GM12865 (cell line): Measurements from ENCODE around the gene PACS2.

Experiments
- DNase-seq: peaks from one replicate; pipeline ENCODE4 v3.0.0; 2010; ENCODE audit warnings: low read depth
- H3K4me3 ChIP-seq: 2 replicates; pipeline ENCODE4 v1.5.1; 2011; ENCODE audit warnings: mild to moderate bottlenecking, low read depth, low read length, control low read depth
- TF ChIP-seq, protein P1 (sequence below): IDR thresholded peaks from 2 replicates; pipeline ENCODE4 v1.5.1; 2011; ENCODE audit warnings: low read length, control low read depth, low read depth, inconsistent platforms; ENCODE audit not compliant: insufficient read depth; ENCODE audit errors: missing control alignments

The PACS2 gene

DNA sequence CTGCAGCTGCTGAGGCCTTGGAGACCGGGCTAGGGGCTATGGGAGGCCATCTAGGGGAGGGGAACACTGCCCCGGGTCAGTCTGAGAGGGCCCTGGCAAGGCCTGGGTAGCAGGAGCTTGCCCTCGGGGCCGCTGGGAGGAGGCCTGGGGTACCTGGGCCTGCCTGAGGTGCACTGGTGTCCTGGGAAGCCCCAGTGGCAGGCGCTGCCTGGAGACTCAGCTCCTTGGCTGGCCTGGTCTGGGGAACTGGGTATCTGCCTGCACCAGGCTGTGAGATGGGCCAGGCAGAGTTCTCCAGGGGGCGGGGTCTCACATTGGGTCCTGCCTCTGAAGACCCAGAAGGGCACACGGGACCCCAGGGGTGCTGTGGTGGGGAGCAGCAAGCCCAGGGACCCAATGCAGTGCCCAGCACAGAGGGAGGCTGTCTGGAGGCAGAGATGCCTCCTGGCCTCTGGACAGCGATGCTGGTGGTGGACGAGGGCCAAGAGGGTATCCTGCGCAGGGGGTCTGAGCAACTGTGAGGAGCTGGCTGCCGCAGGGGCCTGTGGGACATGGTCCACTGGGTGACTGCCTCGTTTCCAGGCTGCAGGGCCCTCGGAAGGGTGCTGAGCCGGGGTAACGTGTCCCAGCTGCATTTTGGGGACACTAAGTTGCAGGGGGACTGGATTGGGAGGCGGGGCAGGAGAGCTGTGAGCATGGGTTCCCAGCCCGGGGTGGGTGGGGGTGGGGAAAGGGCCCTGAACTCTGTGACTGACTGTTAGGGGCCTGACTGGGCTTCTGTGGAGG is 97.6 kb downstream of the PACS2 start:
- TF ChIP-seq, protein P1, sequence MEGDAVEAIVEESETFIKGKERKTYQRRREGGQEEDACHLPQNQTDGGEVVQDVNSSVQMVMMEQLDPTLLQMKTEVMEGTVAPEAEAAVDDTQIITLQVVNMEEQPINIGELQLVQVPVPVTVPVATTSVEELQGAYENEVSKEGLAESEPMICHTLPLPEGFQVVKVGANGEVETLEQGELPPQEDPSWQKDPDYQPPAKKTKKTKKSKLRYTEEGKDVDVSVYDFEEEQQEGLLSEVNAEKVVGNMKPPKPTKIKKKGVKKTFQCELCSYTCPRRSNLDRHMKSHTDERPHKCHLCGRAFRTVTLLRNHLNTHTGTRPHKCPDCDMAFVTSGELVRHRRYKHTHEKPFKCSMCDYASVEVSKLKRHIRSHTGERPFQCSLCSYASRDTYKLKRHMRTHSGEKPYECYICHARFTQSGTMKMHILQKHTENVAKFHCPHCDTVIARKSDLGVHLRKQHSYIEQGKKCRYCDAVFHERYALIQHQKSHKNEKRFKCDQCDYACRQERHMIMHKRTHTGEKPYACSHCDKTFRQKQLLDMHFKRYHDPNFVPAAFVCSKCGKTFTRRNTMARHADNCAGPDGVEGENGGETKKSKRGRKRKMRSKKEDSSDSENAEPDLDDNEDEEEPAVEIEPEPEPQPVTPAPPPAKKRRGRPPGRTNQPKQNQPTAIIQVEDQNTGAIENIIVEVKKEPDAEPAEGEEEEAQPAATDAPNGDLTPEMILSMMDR, result no peak

DNA sequence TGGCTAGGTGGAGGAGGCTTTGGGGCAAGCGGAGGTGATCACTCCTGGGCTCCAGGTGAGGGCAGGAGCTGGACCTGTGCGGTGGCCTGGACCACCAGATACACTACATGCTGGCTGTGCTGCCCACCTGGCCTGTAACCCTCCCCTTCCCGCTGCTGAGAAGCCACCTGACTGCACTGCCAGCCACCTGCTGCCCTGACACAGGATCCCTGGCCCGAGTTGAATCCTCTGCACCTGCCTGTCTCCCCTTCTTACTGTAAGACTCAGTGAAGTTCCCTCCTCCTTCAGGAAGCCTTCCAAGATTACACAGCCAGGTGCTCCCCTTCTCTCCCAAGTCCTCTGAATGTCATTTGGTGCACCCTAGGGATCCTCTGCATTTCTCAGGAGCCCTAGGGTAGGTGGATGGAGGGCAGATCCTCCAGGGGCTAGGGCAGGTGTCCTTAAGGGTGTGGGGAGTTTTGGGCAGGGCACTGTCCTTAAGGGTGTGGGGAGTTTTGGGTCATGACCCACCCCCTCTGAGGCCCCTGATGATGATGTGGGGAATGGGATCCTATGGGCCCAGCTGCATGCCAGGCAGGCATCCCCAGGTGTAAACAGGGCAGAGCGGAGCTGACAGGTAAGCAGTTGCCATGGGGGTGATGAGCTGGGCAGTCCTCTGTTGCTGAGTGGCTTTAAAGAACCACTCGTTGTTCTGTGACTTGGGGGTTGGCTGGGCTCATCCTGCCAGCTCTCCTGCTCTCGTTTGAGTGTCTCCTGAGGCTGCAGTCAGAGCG is 98.4 kb downstream of the PACS2 start:
- TF ChIP-seq, protein P1, result no peak
- DNase-seq, result no peak

More for the DNA sequence above, 97.6 kb downstream of the PACS2 start:
- DNase-seq, result no peak
- H3K4me3 ChIP-seq, result no peak overlapping the region

DNA sequence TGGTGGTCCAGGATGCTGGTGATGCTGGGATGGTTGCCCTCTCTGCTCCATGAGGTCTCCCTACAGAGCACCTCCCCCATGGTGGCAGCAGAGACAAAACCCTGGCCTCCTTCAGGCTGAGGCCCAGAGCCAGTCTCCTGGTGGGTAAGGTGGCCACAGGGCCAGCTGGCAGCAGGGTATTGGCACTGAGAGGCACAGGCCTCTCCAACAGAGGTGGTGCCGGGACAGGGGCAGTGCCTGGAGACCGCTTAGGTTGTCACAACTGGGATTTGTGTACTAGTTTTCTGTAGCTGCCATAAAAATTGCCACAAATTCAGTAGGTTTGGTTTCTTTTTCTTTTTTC is 99.0 kb downstream of the PACS2 start:
- no peak overlapping the region for H3K4me3 ChIP-seq
- TF ChIP-seq, protein P1, result no peak
- DNase-seq, result no peak

More for the DNA sequence above, 98.4 kb downstream of the PACS2 start:
- H3K4me3 ChIP-seq, result no peak overlapping the region

DNA sequence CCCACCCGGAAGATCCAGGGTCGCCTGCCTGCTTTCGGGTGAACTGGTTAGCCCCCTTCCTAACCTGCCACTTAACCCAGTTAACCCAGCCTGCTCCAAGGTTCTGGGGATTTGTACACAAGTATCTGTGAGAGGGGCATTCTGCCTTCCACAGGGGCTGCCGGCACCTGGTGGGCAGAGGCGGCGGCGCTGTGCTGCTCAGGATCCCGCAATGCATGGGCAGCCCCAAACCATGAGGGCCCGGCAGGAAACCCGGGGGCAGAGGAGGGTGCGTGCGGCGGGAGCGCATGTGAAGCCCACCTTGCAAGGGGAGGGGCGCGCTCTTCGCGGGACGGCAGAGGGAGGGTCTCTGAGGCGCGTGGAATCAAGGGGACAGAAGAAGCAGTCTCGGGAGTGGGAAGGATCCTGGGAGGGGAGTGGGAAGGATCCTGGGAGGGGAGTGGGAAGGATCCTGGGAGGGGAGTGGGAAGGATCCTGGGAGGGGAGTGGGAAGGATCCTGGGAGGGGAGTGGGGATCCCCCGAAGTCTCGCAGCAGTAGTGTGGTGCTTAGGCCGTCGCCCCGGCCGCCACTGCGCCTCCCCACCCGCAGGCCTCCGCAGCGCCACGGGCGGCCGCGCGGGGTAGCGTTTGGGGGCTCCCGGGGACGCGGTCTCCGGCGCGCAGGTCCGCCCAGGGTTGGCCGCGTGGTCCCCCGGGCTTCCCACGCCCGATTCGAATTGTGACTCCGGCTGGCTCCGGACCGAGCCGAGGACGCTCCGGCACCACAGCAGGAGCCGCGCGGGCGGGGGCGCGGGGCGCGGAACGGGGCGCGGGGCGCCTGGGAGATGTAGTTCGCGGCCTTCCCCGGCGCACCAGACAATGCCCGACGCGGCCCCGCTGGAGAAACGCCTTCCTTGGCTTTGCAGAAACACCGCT is 100.2 kb downstream of the PACS2 start:
- peak; percentile 64 for DNase-seq
- TF ChIP-seq, protein P1, result peak; percentile 79
- peak overlapping the region; percentile 29 for H3K4me3 ChIP-seq

DNA sequence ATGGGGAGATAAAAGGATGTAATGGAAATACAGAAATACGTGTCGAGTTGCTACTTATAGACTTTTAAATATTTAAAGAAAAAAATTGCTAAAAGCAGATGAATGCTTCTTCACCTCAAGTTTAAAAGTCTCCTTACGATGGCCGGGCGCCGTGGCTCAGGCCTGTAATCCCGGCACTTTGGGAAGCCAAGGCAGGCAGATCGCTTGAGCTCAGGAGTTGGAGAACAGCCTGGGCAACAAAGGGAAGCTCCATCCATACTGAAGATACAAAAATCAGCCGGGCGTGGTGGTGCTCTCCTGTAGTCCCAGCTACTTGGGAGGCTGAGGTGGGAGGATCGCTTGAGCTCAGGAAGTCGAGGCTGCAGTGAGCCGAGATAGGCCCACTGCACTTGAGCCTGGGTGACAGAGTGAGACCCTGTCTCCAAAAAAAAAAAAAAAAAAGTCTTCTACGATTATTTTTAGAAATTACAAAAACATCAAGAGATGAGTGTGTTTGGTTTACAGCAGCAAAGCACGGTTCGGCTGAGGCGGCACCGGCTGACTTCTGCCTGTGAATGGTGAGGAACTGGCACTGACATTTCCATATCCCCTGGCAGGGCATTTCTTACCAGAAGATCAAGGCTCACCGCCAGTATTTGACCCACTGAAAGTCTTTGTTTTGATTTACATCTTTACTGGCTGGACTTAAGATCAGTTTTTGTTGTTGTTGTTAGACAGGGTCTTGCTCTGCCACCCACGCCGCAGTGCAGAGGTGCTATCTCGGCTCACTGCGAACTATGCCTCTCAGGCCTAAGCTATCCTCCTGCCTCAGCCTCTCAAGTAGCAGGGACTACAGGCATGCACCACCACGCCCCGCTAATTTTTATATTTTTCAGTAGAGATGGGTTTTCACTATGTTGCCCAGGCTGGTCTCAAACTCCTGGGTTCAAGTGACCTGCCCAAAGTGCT is 101.2 kb downstream of the PACS2 start:
- H3K4me3 ChIP-seq, result peak overlapping the region; percentile 29

More for the DNA sequence above, 101.2 kb downstream of the PACS2 start:
- no peak for DNase-seq
- TF ChIP-seq, protein P1, result no peak
